A549 treated with CORT108297 at 1 μM for 4 hours (cell line): ENCODE results near the gene ZNRF1. TPM values are rescaled to one million over a fixed set of nuclear protein-coding genes. Genes with fewer than 3 reads are reported as not detected.

Experiments
- total RNA-seq: library from RNA; stranded (reverse); fragments of 200-300 nt; extraction: Qiagen RNA extraction; gene quantifications from 5 replicates; pipeline ENCODE4 v1.2.3, GENCODE V29; 2022

Gene ZNRF1
- 13.3 to 25.9 TPM (median 23.7 TPM) in 5 replicates for total RNA-seq

GRCh38 chr16:74998481-74999218, at the start of gene ZNRF1:
Gene ZNRF1, plus strand, starts transcription at chr16:74999024. Its CDS starts 648 bp downstream, at chr16:74999672.

DNA sequence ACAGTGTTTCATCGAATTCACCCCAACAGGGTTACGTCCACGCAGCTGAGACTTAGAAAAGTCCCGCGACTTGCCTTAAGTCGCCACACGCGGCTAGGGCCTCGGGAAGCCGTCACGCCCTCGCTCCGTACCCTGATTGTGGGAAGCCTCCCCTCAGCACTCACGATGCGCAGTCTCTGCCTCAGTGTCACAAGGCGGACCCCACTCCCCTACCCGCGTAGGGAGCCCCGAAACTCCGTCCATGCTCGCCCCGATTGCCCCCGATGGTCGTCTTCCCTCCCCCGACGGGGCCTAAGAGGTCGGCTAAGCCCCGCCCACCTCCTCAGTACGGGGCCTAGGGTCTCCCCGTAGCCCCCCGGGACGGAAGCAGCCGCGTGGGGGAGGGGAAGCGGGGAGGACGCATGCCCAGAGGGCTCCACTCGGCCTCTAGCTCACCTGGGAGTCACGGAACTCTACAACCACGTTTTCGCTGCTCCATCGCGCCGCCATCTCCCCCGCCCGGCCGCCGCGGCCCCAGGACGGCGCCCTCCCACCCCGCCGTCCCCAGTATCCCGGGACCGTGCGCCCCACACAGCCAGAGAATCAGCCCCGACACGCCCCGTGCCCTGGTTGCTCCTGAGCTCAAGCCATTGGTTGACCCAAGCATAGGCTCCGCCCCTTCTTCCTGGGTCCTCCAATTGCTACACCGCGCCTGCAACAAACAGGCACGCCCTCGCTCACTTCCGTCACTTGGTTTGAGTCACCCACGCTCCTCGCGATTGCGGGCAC, 14.1 kb upstream of the ZNRF1 start, which contains the start of gene WDR59:
WDR59 (minus strand) TSS at position 595 of the 768 bp plus-strand sequence; CDS start at position 489, 106 bp downstream.

DNA sequence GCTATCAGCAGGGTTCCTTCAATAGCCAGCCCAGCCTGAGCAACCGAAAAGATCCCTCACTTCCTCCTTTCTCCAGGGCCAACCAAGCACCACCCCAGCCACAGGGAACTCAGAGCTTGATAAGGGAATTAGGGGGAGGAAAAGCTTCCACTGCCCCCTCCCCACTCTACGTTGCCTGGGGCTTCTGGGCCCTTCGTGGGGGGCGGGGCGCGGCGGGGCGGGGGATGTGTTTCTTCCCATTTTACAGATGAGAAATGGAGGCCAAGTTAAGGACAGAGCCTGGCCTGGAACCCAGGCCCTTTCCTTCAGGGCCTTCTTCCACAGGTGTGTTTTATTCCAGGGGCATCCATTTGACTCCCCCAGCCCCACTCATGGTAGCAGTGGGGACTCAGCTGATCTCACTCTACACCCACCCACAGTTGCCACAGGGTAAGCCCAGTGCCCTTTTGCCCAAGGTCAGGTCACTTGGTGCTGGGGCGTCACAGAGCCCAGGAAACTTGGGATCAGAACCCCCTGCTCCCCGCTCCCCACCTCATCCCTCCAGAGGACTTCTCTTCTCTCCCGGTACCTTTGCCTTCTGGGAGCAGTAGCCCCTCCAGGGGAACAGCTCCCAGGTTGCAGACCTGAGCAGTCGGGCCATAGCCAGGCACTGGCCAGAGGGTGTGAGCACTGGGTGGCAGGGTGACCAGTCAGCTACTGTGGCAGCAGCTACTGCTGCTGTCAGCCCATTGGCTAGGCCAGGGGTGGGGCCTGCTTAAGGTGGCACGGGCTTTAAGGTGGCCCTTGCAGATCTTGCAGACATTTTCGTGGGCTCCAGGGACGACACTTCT, 117.5 kb downstream of the ZNRF1 start, which contains the start of gene LDHD:
LDHD (minus strand) TSS at position 700 of the 830 bp plus-strand sequence; CDS start at position 640, 60 bp downstream.

DNA sequence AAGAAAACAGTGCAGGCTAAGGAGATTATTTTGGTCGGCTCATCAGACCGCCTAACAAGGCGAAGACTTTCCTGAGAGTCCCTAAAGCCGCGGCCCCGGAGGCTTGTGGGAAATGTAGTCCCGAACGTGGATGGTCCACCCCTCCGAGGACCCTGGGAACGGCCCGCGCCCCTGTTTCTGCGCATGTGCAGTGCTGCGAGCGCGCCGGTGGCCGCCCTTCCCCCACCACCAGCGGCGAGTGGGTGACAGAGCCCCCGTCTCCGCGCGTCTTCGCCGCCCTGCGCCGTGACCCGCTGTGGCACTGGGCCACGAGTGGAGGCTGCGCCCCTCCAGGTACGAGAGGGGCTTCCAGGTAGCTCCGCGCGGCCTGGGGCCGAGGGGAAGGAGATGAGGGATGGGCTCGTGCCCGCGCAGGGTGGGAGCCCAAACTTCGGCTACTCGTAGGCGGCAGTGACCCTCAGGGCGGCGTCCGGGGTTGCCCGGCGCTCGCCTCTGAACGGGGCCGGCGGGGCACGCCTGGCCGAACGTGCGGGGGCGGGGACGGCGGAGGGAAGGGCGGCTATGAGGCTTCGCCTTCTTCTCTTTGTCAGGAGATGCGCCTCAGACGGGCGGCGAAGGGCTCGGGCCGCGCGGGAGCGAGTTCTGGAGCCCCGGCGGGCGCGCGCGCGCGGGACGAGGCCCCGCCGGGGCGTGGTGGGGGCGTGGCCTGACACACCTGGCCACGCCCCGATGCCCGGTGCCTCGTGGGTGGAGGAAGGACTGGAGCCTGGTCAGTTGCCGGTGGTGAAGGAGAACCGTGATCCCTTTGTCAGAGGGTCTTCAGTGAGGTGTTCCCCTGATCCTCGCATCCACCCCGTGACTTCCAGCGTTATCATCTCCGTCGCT, 149.7 kb downstream of the ZNRF1 start, which contains the start of gene ZFP1:
ZFP1 (plus strand) TSS at position 214 of the 885 bp plus-strand sequence. CDS start 4,428 bp downstream, outside the sequence.

Other genes with a start within 250 kb of the ZNRF1 start
- gene FA2H, start 224.2 kb upstream of the ZNRF1 start, total RNA-seq = 30.1 to 36.2 TPM (median 33.5 TPM) in 5 replicates
- gene WDR59, start 13.9 kb upstream of the ZNRF1 start, total RNA-seq = 22.2 to 32.6 TPM (median 29.7 TPM) in 5 replicates
- 0.52 to 0.92 TPM (median 0.78 TPM) in 5 replicates for gene LDHD, start 117.8 kb downstream of the ZNRF1 start, total RNA-seq
- gene ZFP1, start 149.5 kb downstream of the ZNRF1 start, total RNA-seq = 9.6 to 13.0 TPM (median 9.9 TPM) in 5 replicates
- gene CTRB2, start 208.1 kb downstream of the ZNRF1 start, total RNA-seq = 0.12 TPM in 1 of 5 replicates, not detected in the others
- not detected in 5 replicates for gene CTRB1, start 220.0 kb downstream of the ZNRF1 start, total RNA-seq